HG03558 (cell line): ENCODE data around the gene BAG5.
A peak's percentile ranks its signal among the peaks of the same experiment; 100 is the strongest.
"Not testable (repeated sequence)": the region's sequence is repeated elsewhere in the genome, so short reads cannot be mapped to it uniquely, and the experiment has no call there.

ENCODE experiments used
- ATAC-seq: cut with Tn5 transposase; IDR thresholded peaks from one replicate; pipeline ENCODE4 v1.9.1; 2021; ENCODE audit warnings: moderate number of reproducible peaks; ENCODE audit not compliant: unreplicated experiment; ENCODE audit errors: extremely low read depth

The BAG5 gene, protein sequence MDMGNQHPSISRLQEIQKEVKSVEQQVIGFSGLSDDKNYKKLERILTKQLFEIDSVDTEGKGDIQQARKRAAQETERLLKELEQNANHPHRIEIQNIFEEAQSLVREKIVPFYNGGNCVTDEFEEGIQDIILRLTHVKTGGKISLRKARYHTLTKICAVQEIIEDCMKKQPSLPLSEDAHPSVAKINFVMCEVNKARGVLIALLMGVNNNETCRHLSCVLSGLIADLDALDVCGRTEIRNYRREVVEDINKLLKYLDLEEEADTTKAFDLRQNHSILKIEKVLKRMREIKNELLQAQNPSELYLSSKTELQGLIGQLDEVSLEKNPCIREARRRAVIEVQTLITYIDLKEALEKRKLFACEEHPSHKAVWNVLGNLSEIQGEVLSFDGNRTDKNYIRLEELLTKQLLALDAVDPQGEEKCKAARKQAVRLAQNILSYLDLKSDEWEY

DNA sequence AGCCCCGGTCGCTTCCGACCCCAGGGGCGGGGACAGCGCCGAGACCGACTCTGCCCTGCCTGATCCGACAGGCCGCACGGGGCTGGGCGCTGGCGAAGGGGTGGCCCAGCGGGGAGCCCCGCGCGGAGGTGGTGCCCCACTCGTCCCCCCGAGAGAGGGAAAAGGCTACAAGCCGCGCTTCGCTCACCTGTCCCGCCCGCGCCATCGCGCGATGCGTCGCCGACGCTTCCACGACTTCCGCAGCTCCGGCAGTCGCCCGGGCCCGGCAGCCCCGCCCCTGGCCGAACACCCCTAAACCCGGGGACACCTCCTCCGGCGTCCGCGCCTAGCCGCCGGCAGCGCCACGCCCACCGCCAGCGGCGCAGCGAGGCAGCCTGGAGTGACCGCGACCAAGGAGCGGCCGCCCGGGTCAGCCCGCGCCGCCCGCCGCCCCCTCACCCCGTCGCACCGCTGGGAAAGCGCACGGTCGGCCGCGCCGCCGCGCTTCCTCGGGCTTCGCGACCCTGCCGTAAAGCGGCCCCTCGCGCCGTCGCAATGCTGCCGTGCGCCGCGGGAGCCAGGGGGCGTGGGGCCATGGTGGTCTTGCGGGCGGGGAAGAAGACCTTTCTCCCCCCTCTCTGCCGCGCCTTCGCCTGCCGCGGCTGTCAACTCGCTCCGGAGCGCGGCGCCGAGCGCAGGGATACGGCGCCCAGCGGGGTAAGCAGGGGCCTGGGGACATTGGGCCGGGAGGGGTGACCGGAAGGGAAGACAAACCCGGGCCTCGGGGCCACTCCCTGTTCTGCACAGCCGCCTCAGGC lies at the start of gene BAG5, which contains the start of gene COA8:
TSS of gene BAG5 (minus strand) at position 229 of the 797 bp plus-strand sequence. CDS start 1,493 bp downstream, outside the sequence.
TSS of gene COA8 (plus strand) at position 532 of the 797 bp plus-strand sequence. CDS start at position 574, 42 bp downstream.
- peak; percentile 62 for ATAC-seq

DNA sequence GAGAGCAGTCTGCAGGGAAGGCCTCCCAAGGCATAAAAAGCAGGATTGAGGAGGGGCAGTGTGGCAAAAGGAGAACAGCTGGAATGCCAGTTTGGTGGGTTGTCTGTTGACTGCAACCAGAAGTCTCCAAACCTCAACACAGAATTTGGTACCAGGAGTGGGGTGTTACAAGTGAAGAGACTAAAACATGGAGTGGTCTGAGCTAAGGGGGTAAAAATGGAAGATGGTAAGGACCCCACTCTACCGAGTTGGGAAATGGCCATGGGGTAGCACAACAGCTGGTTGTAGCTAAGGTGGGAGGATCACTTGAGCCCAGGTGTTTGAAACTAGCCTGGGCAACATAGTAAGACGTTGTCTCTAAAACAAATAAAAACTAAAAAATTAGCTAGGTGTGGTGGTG lies 48.8 kb upstream of the BAG5 start:
- ATAC-seq: no peak

DNA sequence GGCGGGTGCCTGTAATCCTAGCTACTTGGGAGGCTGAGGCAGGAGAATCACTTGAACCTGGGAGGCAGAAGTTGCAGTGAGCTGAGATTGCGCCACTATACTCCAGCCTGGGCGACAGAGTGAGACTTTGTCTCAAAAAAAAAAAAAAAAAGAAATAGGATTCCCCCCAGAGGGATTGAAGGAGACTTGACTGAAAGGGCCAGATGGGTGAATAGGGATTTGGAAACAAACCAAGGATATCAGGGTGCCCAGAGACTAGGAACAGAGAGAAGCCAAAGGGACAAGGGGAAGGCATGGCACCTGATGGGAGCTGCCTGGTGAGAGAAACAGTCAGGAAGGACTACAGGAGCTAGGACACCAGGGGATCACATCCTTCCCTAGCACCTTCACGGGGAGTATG lies 46.6 kb upstream of the BAG5 start:
- not testable (repeated sequence) for ATAC-seq

GRCh38 chr14:103607822-103608221 lies 45.4 kb upstream of the BAG5 start:
- no peak for ATAC-seq

- ATAC-seq: no peak
Observed at GRCh38 chr14:103606963-103607668, 44.7 kb upstream of the BAG5 start.

DNA sequence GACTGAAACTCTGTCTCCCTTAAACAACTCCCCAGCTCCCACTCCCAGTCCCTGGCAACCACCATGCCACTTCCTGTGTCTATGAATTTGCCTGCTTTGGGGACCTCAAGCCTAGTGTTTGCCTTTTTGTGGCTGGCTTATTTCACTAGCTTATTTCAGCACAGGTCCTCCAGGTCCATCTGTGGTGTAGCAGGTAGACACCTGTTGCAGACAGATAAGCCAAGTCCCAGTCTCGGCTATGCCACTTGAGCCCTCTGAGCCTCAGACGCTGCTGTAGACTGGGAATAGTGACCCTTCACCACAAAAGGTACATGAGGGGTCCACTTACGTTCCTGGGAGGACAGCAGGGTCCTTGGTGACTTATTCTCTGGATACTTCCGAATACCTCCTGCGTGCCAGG lies 42.2 kb upstream of the BAG5 start:
- ATAC-seq: no peak

GRCh38 chr14:103600503-103600902 lies 38.0 kb upstream of the BAG5 start:
- no peak for ATAC-seq

- no peak for ATAC-seq
Observed at GRCh38 chr14:103597623-103598377, 35.3 kb upstream of the BAG5 start.

GRCh38 chr14:103594265-103594664 lies 31.8 kb upstream of the BAG5 start:
- no peak for ATAC-seq

DNA sequence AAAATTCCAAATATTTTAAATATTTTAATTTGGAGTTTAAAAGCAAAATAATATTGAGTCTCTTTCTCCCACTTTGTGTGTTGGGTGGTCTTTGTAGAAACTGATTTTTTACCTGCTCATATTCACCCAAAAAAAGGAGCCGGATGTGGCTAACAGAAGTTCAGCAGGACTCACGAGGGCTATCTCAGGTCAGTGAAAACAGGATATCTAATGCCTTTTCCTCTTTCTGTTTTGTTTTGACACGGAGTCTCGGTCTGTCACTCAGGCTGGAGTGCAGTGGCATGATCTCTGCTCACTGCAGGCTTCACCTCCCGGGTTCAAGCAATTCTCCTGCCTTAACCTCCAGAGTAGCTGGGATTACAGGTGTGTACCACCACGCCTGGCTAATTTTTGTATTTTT lies 31.1 kb upstream of the BAG5 start:
- no peak for ATAC-seq

DNA sequence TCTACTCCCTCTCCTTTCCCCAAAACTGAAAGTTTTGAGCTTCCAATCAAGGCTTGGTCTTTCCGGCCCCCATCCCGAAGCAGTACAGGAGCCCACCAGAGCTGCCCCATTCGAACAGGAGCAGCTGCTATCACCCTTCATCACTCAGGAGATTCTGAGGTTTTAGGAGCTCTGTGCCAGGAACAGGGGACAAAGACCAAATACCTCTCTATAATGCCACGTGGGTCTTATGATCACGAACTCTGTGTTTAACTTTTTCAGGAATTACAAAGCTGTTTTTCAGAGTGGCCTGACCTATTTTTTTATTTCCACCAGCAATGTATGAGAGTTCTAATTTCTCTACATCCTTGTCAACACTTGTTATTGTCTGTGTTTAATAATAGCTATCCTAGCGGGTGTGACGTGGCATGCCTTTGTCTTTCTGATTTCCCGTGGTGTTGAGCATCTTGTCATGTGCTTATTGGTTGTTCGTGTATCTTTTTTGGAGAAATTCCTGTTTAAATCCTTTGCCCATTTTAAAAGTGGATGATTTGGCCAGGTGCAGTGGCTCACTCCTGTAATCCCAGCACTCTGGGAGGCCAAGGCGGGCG lies 22.0 kb upstream of the BAG5 start:
- ATAC-seq: no peak

- no peak for ATAC-seq
Observed at GRCh38 chr14:103581954-103582703, 19.7 kb upstream of the BAG5 start.

- ATAC-seq: no peak
Observed at GRCh38 chr14:103581206-103581605, 18.7 kb upstream of the BAG5 start.

DNA sequence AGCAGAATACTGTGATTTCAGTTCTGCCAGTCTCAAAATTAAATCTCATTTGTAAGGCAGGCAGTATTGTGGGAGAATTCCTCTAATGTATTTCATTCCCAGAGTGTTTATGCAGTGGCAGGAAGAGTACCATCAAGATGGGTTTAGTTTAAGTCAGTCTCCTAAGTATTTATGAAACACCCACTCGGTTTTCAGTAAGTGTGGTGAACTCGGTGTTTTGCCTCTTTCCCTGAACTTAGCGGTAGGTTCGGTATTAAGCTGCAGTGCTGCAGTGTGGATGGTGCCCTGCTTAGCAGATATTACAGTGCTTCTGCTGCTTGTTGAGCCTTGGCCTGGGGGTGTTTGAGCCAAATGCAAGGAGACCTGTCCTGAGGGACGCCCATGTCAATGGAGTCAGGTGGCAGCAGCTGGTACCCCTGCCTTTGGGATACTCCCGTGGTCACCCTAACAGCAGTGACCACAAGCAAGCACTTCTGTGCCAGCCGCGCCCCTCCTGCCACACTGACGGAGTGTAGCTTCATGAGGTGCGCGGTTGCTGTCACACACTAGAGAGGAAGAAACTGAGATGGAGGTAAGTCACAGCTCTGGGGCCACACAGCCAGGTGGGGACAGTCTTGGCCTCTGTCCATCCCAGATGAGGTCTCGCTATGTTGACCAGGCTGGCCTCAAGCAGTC lies 16.1 kb upstream of the BAG5 start:
- ATAC-seq: no peak

DNA sequence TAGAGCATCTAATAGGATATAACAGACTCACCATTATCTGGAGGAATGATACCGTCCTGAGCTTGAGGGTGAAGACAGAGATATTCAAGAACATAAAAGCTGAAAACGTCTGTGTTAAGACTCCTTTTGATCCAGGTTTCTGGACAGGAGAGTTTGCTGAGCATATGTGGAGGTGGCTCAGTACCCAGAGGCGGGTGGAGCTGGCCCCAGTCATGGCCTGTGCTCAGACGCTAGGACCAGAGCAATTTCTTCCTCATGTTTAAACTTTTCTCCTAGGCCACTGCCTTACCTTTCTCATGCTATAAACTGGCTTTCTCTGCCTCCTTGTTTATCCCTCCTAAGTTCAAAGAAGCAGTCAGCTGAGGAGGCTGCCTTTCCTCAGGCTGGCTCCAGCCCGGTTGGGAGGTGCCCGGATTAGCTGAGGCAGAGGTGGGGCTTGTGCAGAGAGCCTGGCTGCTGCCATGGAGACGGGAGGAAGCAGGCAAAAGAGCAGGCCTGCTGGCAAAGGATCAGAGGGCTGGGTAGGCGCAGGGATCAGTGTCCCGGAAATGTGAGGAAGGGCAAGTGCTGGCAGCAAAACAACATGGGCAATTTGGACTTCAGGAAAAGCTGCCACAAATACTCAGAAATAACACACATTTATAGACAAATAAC lies 14.0 kb upstream of the BAG5 start:
- no peak for ATAC-seq

GRCh38 chr14:103574707-103575285 lies 12.3 kb upstream of the BAG5 start:
- ATAC-seq: no peak

DNA sequence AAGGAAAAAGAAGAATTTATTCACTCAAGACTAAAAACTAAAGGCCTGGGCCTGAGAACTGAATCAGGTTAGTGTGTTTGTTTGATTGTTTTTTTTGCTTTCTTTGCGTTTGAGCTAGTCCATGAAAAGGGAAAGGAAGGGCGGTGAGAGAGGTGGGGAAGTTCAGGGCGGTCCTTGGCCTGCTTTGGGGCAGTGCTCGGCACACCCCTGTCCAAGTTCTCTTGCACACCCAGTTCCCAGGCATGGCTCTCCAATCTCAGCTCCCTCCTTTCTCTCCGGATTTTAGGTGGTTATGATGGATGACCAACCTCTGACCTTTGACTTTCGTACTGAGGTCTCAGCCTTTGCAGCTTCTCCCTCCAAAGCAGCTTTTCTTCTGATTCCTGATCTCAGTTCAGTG lies 11.6 kb upstream of the BAG5 start:
- ATAC-seq: no peak
